ENCODE data around the gene TMEM248. TPM values are rescaled to one million over a fixed set of nuclear protein-coding genes. Genes with fewer than 3 reads are reported as not detected.
"Not testable (repeated sequence)": the region's sequence is repeated elsewhere in the genome, so short reads cannot be mapped to it uniquely, and the experiment has no call there.

Gene TMEM248
- total RNA-seq, 1 experiment from 2014 or later: 170 TPM

DNA sequence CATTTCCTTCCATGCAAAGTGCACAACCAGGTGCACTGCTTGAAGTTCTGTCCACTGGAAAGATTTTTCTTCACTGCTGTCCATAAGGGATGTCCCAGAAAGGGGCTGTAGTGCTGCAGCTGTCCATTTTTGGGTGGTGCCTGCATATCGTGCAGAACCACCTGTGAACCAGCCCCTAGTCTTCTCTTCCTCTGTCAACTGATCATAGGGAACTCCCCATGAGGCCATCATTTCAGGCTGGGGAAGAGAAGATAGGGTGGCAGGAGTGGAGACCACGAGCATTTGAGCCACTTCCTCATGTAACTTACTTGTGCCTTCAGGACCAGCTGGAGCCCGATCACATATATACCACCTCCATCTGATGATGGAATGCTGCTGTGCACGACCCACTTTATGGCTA lies 12.4 kb upstream of the TMEM248 start:
- not testable (repeated sequence) for DNase-seq (ENCODE audit: low read depth)

DNA sequence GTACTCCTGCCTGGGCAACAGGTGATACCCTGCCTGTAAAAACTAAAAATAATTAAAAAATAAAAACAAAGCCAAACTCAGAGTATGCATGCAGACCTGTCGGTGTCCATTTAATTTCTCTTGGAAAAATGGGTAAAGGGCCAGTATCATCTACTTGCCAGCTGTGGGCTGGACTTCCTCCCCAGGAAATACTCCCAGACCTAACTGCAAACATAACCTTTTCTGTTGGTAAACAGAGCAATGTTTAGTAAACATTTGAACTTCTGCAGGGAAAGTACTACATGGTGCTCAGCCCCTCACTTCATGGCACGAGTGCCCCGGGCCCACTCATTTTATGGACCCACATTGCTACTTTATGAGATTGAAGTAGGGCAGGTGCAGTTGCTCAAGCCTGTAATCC lies 10.2 kb upstream of the TMEM248 start:
- DNase-seq (ENCODE audit: low read depth): no peak

DNA sequence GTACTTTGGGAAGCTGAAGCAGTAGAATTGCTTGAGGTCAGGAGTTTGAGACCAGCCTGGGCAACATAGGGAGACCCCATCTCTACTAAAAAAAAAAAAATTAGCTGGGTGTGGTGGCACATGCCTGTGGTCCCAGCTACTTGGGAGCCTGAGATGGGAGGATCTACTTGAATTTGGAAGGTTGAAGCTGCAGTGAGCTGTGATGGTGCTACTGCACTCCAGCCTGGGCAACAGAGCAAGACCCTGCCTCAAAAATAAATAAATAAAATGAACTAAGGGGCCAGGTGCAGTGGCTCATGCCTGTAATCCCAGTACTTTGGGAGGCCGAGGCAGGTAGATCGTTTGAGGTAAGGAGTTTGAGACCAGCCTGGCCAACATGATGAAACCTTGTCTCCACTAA lies 9.8 kb upstream of the TMEM248 start:
- DNase-seq (ENCODE audit: low read depth): not testable (repeated sequence)

DNA sequence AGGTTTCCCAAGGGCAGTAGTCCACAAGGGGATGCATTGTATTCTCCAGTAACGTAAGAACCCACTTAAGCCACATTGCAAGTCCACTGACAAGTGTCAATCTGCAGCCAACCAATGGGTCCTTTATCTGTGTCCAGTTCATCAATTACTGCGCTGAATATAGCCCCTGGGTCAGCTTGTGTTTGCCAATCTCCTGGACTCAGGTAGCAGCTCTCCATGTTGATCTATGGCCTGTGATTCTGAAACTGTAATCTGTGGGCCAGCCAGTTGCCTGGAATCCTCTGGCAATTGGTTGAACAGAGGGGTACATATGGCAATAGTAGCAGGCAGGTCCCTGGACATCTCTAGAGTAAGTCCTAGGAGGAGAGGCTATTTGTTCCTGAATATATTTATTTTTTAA lies 8.8 kb upstream of the TMEM248 start:
- DNase-seq (ENCODE audit: low read depth): no peak

DNA sequence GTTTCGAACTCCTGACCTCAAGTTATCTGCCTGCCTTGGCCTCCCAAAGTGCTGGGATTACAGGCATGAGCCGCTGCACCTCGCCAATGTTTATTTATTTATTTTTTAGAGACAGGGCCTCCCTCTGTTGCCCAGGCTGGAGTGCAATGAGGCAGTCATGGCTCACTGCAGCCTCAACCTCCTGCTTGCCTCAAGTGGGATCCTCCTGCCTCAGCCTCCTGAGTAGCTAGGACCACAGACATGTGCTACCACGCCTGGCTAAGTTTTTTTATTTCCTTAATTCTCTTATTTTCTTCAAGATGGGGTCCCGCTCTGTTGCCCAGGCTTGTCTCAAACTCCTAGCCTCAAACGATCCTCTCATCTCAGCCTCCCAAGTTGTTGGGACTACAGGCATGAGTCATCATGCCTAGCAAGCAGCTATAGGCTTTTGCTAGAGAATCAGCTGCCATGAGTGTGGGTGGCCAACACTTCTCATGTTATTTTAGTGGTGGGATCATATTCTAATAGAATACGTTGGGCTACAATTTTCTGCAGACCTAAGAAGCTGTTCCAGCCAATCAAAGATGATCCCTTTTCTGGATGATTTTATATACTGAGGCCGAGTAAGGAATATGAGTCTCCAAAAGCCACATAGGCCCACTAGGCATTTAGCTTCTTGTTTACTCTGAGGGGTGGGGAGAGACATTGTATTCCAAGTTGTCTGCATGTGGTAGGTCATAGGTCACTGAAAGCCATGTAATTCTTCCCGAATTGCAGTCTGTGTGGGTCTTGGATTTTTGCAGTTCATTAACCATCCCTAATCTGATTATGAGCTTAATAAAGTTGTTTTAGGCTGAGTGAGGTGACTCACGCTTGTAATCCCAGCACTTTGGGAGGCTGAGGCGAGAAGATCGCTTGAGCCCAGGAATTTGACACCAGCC lies 7.6 kb upstream of the TMEM248 start:
- no peak for DNase-seq (ENCODE audit: low read depth)

DNA sequence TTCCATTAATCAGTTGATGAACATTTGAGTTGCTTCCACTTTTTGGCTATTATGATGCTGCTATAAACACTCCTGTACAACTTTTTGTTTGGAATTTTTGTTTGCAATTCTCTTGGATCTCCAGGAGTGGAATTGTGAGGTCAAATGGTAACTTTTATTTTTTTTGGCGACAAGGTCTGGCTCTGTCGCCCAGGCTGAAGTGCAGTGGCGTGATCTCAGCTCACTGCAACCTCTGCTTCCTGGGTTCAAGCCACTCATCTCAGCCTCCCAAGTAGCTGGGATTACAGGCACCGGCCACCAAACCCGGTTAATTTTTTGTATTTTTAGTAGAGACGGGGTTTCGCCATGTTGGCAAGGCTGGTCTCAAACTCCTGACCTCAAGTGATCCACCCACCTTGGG lies 3.1 kb upstream of the TMEM248 start:
- not testable (repeated sequence) for DNase-seq (ENCODE audit: low read depth)

DNA sequence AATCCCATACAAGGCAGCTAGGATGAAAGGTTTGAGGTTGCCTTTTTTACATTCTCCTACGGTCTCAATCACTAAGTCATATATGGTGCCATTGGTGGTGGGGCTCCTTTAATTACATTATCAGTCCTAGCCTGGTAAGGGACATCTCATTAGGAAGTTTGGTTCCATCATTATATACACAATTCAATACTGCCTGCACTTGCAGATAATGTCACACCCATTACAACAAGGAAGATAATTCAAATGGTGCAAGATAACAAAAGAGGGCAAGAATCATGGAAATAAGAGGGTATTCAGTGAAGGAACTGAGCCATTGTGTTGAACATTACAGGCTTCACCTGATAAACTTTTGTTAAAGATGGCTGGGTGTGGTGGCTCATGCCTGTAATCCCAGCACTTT lies 1.7 kb upstream of the TMEM248 start:
- no peak for DNase-seq (ENCODE audit: low read depth)

DNA sequence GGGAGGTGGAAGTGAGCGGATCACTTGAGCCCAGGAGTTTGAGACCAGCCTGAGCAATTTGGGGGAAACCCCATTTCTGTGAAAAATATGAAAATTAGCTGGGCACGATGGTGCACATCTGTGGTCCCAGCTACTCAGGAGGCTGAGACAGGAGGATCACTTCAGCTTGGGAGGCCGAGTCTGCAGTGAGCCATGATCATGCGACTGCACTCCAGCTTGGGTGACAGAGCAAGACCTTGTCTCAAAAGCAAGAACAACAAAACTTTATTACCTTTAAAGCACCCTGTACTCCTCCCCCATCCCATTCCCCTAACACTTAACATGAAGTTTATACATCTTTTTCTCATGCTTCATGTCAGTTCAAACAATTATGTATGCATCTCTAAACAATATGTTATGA lies 1.3 kb upstream of the TMEM248 start:
- no peak for DNase-seq (ENCODE audit: low read depth)

DNA sequence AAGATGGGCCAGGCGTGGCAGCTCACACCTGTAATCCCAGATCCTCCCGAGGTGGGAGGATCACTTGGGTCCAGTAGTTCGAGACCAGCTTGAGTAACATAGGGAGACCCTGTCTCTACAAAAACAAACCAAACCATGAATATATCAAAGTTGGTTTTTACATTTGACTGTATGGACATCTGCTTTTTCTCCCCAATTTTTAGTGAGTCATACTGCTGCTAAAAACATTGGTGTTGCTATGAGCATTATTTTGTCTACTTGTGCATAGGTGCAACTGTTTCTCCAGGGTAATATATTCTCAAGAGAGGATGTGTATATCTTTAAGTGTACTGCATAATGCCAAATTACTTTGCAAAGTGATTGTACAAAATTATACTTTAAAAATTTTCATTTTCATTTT lies 769 bp upstream of the TMEM248 start:
- peak; percentile 21 for DNase-seq (ENCODE audit: low read depth)

DNA sequence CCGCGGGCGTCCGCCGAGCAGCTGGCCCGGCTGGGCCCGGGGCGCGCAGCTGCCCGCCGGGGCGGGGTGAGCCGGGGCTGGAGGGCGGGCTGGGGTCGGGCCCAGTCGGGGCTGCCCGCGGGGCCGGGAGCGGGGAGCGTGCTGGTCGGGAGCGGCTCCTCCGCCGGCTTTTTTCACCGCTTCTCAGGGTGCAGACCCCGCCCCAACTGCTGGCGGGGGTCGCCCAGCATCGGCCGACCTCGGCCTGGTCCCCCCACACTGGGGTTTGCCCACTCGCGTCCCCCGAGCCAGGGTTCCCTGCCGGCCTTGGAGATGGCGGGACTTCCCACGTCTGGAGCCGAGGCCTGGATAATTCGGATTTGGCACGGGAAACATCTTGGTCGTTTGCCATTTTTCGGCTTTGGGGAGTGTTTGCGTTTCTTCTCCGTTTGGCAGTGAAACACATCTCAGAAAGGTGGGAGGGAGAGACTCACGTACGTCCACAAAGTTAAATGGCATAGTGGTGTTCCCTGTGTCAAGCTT lies 432 bp downstream of the TMEM248 start:
- DNase-seq (ENCODE audit: low read depth): peak; percentile 37

DNA sequence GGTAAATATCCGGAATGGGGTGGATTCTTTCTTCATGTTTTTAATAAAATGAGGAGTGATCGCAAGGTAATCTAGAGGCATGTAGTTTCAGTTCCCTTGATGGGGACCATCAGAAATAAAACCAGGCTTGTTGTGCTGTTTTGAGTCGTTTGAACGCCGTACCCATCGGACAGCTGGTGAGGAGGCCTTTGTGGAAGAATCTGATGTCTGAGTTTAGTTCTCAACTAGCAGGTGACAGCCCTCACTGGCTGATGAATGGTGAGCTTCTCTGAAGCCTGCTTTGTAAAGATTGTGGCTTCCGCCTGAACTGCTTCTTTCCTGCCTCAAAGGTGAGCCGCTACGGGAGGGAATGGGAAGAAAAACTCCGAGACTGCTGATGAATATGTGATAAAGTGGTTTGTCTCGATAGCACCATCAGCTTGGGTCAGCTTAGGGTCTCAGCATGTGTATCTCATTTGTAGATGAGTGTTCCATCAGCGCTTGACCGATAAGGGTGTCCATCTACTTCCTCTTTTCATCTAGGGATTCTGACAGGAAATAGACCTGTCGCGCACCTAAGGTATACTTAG lies 977 bp downstream of the TMEM248 start:
- peak; percentile 35 for DNase-seq (ENCODE audit: low read depth)

DNA sequence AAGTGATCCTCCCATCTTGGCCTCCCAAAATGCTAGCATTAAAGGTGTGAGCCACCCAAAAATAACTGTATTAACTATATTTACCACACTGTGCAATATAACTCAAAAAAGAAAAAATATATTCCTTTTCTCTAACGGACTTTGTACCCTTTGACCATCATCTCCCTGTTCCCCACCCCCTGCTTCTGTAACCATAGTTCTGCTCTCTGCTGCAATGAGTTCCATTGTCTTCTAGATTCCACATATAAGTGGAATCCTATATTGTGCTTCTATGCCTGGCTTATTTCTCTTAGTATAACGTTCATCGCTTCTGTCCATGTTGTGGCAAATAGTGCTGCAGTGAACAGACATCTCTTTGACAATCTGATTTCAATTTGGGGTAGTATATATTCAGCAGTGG lies 4.2 kb downstream of the TMEM248 start:
- no peak for DNase-seq (ENCODE audit: low read depth)

DNA sequence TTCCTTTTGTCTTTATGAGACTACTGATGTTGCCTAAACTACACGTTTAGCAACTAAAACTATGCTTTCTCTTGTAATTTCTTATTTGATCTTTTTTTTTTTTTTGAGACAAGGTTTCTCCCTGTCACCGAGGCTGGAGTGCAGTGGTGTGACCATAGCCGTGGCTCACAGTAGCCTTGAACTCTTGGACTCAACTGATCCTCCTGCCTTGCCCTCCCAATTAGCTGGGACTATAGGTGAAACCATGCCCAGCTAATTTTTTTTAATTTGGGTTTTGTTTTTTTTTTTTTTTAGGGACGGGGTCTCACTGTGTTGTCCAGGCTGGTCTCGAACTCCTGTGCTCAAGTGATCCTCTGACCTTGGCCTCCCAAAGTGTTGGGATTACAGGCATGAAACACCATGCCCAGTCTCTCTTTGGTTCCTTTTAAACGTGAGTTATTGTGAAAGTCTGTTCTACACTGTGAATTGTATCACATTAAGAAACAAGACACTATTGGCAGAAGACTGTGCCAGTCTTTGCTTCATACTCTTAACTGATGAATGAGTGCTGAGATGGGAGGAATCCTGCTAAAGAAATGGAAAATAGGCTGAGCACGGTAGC lies 6.4 kb downstream of the TMEM248 start:
- DNase-seq (ENCODE audit: low read depth): no peak

DNA sequence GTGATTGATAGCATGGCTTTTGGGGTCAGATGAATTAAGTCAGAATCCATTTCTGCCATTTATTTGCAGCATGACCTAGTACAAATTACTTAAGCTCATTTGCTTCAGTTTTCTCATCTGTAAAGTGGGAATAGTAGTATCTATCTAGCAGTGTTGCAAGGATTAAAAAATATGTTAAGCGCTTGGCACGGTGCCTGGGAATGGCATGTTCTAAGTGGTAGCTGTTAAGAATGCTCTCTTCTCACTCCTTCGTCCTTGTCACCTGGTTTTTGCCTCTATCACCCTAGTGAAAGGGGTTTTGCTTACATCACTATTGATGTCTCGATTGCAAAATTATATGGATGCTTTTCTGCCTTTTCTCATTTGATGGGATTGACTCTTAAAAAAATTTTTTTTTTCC lies 7.4 kb downstream of the TMEM248 start:
- DNase-seq (ENCODE audit: low read depth): no peak

DNA sequence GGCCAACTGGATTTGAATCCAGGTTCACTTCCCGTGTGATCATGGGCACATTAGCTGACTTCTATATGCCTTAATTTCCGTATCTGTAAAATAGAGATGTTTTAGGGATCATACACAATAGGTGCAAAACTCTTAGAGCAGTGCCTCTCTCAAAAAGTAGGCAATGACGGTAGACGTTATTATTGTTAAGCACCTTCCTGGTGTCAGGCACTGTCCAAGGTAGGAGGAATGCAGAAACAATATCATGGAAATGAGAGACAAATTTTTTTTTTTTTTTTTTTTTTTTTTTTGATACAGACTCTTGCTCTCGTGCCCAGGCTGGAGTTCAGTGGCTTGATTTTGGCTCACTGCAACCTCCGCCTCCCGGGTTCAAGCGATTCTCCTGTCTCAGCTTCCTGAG lies 8.1 kb downstream of the TMEM248 start:
- DNase-seq (ENCODE audit: low read depth): no peak

DNA sequence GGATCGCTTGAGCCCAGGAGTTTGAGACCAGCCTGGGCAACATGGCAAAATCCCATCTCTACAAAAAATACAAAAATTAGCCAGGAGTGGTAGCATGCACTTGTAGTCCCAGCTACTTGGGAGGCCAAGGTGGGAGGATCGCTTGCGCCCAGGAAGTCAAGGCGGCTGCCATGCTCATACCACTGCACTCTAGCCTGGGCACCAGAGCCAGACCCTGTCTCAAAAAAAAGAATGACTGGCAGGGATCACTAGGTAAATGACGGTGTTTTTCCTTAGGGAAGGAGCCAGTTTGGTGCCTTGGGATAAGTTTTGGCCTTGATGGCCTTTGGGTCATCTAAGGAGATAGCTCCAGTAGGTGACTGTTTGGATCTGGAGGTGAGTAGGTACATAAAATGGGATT lies 8.9 kb downstream of the TMEM248 start:
- no peak for DNase-seq (ENCODE audit: low read depth)

DNA sequence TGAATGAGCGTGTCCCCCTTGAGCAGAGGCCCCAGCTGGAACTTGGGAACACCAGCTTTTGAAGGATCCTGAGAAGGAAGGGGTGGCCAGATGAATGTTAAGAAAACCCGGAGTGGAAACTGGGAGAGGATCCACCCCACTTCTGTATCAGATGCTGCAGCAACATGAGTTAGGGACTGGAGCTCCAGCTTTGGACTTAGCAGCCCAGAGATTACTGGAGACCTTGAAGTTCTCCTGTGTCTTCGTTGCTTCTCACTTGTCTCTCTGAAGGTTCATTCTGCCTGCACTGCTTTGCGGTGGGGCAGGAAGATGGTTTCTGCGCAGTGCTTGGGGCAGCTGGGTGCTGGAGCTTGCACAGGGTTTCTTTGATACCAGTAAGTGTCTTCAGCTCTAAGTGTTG lies 9.3 kb downstream of the TMEM248 start:
- peak; percentile 37 for DNase-seq (ENCODE audit: low read depth)

DNA sequence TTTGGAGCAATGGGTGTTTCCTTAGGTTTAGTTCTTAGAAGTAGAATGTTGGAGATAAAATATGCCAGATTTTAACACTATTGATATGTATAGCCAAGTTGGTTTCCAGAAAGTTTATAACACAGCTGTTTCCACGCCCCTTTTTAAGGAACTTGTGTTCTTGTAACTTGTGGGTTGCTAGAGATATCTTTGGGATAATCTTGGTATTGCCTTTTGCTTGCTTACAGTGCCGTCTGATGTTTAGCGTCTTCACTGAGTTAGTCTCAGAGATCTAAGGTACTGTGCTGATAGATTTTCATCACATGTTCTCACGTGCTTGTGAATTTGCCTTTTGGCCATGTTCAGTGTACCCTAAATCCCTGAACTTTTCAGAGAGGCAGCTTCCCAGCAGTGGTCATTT lies 12.4 kb downstream of the TMEM248 start:
- no peak for DNase-seq (ENCODE audit: low read depth)

DNA sequence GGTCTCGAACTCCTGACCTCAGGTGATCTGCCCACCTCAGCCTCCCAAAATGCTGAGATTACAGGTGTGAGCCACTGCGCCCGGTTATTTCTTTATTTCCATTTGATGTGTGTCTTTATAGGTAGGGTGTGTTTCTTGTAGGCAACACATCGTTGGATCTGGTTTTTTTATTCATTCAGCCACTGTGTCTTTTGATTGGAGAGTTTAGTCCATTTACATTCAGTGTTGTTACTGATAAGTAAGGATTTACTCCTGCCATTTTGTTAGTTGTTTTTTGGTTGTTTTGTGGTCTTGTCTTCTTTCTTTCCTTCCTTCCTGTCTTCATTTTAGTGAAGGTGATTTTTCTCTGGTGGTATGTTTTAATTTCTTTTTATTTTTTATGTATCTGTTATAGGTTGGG lies 16.9 kb downstream of the TMEM248 start:
- DNase-seq (ENCODE audit: low read depth): no peak

DNA sequence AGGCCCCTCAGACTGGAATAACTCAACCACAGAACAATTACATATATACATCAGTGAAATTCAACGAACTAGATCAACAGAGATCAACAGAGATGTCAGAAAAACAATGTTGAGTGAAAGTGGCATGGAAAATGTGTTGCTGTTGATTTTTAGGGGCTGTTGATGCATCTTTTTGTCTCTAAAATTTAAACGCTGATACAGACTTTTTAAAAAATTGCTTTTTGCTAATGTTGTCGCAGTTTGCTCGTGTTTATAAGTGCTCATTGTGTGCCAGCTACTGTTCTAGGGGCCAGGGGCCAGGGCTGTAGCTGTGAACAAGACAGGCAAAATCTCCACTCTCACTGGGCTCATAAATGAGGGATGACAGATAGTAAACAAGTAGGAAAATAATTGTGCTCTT lies 18.3 kb downstream of the TMEM248 start:
- no peak for DNase-seq (ENCODE audit: low read depth)

DNA sequence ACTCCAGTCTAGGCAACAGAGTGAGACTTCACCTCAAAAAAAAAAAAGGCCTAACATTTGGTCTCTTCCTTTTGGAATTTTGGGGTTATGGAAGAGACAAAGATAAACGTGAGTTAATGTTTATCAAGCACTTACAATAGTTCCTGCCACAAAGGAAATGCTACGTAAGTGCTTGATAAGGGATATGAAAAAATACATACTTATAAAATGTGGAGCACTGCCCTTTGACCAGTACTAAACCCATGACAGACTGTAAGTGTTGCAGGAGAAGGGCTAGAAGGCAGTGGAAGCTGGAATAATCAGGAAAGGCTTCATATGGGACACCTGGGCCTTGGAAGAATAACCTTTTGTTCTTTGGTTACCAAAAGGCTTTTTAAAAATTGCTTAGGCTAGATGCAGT lies 25.5 kb downstream of the TMEM248 start:
- DNase-seq (ENCODE audit: low read depth): no peak

DNA sequence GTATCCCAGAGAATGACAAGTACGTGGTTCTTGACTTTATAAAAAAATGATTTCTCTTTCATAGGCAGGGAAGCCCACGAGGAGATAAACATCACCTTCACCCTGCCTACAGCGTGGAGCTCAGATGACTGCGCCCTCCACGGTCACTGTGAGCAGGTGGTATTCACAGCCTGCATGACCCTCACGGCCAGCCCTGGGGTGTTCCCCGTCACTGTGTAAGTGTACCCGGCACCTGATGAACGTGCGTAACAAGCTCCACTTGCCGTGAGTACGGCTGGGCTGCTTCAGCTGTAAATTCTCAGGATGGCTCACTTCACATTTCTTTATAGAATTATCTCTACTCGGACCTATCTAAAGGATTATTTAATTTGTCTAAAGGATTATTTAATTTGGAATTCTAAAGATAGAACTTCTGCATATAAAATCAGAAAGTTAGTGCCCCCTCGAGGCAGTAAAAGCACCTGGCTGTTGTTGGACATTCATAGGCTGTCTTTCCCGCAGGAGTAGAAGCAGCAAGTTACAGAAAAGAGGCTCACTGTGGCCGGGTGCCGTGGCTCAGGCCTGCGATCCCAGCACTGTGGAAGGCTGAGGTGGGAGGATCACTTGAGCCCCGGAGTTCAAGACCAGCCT lies 27.6 kb downstream of the TMEM248 start:
- DNase-seq (ENCODE audit: low read depth): no peak

All from LHCN-M2 (cell line).